Measurements from ENCODE around the gene TRIM34. TPM values are rescaled to one million over a fixed set of nuclear protein-coding genes. Genes with fewer than 3 reads are reported as not detected.
"Not testable (repeated sequence)": the region's sequence is repeated elsewhere in the genome, so short reads cannot be mapped to it uniquely, and the experiment has no call there.

Gene TRIM34, protein sequence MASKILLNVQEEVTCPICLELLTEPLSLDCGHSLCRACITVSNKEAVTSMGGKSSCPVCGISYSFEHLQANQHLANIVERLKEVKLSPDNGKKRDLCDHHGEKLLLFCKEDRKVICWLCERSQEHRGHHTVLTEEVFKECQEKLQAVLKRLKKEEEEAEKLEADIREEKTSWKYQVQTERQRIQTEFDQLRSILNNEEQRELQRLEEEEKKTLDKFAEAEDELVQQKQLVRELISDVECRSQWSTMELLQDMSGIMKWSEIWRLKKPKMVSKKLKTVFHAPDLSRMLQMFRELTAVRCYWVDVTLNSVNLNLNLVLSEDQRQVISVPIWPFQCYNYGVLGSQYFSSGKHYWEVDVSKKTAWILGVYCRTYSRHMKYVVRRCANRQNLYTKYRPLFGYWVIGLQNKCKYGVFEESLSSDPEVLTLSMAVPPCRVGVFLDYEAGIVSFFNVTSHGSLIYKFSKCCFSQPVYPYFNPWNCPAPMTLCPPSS
- 5.3 TPM in 2 replicates for total RNA-seq

DNA sequence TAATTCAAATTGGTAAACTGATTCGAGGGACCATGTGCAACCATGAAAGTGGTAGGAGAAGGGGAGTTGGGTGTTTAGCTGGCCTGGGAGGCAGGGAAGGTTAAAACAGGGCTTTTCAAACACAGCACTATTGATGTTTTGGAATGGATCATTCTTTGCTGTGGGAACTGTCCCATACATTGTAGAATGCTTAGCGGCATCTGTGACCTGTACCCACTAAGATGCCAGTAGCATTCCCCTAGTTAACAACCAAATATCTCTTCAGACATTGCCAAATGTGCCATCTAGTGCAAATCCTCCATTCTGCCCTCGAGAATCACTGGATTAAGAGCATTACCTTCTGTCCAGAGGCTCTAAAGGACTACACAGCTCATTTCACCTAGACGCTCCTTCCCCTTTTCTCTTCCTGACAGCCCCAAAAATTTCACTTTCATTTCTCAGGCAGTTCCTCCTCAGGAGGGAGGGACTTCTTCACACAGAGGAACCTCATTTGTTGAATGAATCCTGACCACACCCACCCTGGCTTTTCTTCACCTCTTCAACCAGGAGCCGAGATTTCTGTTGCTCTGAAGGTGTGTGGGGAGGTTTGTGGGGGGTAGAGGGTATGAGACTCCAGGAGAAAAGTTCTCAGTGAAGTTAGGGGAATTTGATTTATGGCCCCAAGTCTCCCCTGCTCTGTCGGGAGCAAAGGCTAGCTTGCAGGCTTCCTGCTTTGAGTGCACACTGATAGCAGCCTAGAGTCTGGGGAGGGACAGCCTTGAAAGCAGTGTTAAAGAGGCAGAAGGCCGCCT lies at the start of gene TRIM34:
Gene TRIM34, plus strand, starts transcription at position 513 of the 791 bp plus-strand sequence. CDS start 7,331 bp downstream, outside the sequence.
- intact Hi-C loops (cut with micrococcal nuclease): loop anchor here (1.0 kb wide), 1 partner anchor 60 kb away; no protein-coding TSS in a partner anchor
- H3K27me3 Mint-ChIP-seq: no peaks in the 10 kb centered on the region
- DNase-seq: peak; percentile 93
- H3K4me1 Mint-ChIP-seq: peaks cover 39% of the 10 kb centered on the region
- peaks cover 4% of the 10 kb centered on the region for H3K9me3 Mint-ChIP-seq
- peak within 1 kb of the TSS; percentile 90 for H3K27ac Mint-ChIP-seq
- H3K36me3 Mint-ChIP-seq (ENCODE audit: low read depth): peaks cover 9% of the 10 kb centered on the region
- peak within 1 kb of the TSS; percentile 92 for H3K4me3 Mint-ChIP-seq

DNA sequence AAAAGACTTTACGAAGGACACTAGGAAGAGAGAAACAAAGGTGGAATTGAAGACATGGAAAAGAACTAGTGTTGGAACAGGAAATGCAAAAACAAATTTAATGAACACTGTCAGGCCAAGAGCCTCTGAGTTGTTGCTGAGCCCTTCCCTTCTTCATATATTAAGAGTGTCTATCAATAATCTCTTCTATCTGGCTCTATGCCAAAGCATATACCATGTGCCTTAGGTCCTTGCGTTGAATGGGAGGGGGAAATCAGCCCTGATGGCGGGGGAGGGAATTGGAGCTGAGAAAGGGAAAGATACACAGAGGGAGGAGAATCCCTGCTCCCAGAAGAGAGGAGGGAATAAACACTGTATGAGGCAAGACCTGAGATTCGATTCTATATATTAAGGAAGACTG lies 49.6 kb upstream of the TRIM34 start:
- Mint-ChIP-seq H3K4me1 (no peaks in the 10 kb centered on the region), H3K27me3 (no peaks in the 10 kb centered on the region), H3K9me3 (no peaks in the 10 kb centered on the region), H3K4me3 (no peak overlapping the region), H3K36me3 (ENCODE audit: low read depth) (no peaks in the 10 kb centered on the region), H3K27ac (no peak overlapping the region)
- intact Hi-C loops (cut with micrococcal nuclease): no loop called here
- no peak for DNase-seq

DNA sequence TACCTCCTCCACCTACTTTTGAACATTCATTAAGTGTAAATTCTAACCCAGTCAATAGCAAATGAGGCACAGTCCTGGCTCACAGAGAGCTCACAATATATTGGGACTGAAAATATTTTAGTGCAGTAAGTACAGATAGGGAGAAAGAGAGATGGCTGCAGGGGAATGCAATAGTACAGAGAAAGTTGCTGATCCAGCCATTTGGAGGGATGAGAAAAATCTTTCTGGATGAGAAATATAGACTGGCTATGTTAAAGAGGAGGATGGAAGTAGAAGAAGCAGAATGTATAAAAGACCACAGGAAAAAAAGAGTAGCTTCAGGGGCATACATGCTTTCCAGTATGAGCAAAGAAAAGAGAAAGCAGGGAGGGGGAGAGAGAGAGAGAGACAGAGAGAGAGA lies 47.7 kb upstream of the TRIM34 start:
- no peaks in the 10 kb centered on the region for H3K4me1 Mint-ChIP-seq
- no peaks in the 10 kb centered on the region for H3K27me3 Mint-ChIP-seq
- H3K27ac Mint-ChIP-seq: no peak overlapping the region
- intact Hi-C loops (cut with micrococcal nuclease): no loop called here
- DNase-seq: no peak
- no peaks in the 10 kb centered on the region for H3K36me3 Mint-ChIP-seq (ENCODE audit: low read depth)
- no peak overlapping the region for H3K4me3 Mint-ChIP-seq
- H3K9me3 Mint-ChIP-seq: no peaks in the 10 kb centered on the region

DNA sequence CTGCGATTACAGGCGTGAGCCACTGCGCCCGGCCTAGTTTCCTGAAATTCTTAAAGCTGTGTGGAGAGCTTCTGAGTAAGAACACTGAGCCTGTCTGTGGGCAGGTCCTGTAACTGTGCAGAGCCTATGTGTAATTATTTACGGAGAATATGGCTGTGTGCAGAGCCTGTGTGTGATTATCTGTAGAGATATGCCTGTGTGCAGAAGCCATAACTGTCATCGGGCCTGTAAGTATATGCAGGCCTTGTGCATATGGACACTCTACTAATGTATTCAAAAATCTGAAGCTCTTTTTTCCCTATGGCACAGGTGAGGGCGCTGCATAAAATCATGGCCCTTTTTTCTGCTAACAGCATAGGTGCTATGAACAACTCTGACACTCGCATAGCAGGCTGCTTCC lies 44.2 kb upstream of the TRIM34 start, which contains the start of gene OR52B6:
Gene OR52B6, plus strand, starts transcription at position 301 of the 400 bp plus-strand sequence. Its CDS starts 0 bp downstream, at position 301.
- DNase-seq: no peak
- H3K4me1 Mint-ChIP-seq: no peaks in the 10 kb centered on the region
- H3K4me3 Mint-ChIP-seq: no peak within 1 kb of the TSS
- no peaks in the 10 kb centered on the region for H3K27me3 Mint-ChIP-seq
- intact Hi-C loops (cut with micrococcal nuclease): no loop called here
- no peaks in the 10 kb centered on the region for H3K36me3 Mint-ChIP-seq (ENCODE audit: low read depth)
- no peaks in the 10 kb centered on the region for H3K9me3 Mint-ChIP-seq
- no peak within 1 kb of the TSS for H3K27ac Mint-ChIP-seq

DNA sequence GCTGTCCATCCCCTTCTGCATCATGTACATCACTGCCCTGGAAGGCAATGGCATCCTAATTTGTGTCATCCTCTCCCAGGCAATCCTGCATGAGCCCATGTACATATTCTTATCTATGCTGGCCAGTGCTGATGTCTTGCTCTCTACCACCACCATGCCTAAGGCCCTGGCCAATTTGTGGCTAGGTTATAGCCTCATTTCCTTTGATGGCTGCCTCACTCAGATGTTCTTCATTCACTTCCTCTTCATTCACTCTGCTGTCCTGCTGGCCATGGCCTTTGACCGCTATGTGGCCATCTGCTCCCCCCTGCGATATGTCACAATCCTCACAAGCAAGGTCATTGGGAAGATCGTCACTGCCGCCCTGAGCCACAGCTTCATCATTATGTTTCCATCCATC lies 43.8 kb upstream of the TRIM34 start:
- intact Hi-C loops (cut with micrococcal nuclease): no loop called here
- no peak overlapping the region for H3K4me3 Mint-ChIP-seq
- no peak overlapping the region for H3K27ac Mint-ChIP-seq
- no peaks in the 10 kb centered on the region for H3K4me1 Mint-ChIP-seq
- H3K27me3 Mint-ChIP-seq: no peaks in the 10 kb centered on the region
- DNase-seq: no peak
- H3K36me3 Mint-ChIP-seq (ENCODE audit: low read depth): no peaks in the 10 kb centered on the region
- H3K9me3 Mint-ChIP-seq: no peaks in the 10 kb centered on the region

DNA sequence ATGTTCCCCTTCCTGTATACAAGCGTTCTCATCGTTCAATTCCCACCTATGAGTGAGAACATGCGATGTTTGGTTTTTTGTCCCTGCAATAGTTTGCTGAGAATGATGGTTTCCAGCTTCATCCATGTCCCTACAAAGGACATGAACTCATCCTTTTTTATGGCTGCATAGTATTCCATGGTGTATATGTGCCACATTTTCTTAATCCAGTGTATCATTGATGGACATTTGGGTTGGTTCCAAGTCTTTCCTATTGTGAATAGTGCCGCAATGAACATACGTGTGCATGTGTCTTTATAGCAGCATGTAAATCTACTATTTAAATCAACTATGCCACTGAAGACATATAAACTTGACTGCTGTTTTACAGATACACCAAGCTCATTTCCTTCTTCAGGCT lies 40.3 kb upstream of the TRIM34 start:
- H3K4me3 Mint-ChIP-seq; H3K27ac Mint-ChIP-seq; H3K27me3 Mint-ChIP-seq; H3K9me3 Mint-ChIP-seq; DNase-seq; H3K36me3 Mint-ChIP-seq (ENCODE audit: low read depth); intact Hi-C loops (cut with micrococcal nuclease); H3K4me1 Mint-ChIP-seq: not testable (repeated sequence)

DNA sequence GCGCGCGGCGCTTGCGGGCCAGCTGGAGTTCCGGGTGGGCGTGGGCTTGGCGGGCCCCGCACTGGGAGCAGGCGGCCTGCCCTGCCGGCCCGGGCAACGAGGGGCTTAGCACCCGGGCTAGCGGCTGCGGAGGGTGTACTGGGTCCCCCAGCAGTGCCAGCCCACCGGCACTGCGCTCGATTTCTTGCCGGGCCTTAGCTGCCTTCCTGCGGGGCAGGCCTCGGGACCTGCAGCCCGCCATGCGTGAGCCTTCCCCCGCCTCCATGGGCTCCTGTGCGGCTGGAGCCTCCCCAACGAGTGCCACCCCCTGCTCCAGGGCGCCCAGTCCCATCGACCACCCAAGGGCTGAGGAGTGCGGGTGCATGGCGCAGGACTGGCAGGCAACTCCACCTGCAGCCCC lies 34.9 kb upstream of the TRIM34 start:
- H3K36me3 Mint-ChIP-seq (ENCODE audit: low read depth); H3K27ac Mint-ChIP-seq; H3K4me3 Mint-ChIP-seq; H3K9me3 Mint-ChIP-seq; intact Hi-C loops (cut with micrococcal nuclease); H3K4me1 Mint-ChIP-seq; DNase-seq; H3K27me3 Mint-ChIP-seq: not testable (repeated sequence)

DNA sequence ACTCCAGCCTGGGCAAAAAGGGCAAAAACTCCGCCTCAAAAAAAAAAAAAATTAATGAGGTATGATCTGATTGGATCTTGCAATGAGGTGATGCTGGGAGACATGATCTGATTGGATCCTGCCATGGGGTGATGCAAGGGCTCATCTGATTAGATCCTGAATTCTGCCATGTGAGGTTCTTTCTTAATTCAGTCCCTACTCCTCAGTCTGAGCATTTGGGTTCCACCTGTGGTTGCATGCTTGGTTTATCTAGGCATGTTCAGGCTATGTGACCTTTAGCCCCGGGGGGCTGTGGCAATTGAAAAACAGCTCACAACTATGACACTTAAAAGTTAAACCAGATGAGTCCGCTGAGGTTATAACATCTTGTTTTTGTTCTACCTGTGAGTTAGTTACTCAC lies 33.2 kb upstream of the TRIM34 start:
- Mint-ChIP-seq H3K27me3 (no peaks in the 10 kb centered on the region), H3K4me1 (peaks cover 2% of the 10 kb centered on the region), H3K27ac (no peak overlapping the region), H3K9me3 (no peaks in the 10 kb centered on the region), H3K36me3 (ENCODE audit: low read depth) (no peaks in the 10 kb centered on the region), H3K4me3 (no peak overlapping the region)
- no peak for DNase-seq
- intact Hi-C loops (cut with micrococcal nuclease): no loop called here

DNA sequence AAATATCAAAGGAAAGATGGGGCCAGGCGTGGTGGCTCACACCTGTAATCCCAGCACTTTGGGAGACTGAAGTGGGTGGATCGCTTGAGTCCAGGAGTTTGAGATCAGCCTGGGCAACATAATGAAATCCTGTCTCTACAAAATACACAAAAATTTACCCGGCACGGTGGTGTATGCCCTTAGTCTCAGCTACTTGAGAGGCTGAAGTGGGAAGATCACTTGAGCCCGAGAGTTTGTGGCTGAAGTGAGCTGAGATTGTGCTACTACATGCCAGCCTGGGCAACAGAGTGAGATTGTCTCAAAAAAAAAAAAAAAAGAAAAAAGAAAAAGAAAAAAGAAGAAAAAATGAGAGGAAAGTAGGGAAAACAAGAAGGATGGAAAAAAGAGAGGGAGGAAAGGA lies 32.2 kb upstream of the TRIM34 start:
- Mint-ChIP-seq H3K4me3 (no peak overlapping the region), H3K9me3 (no peaks in the 10 kb centered on the region), H3K4me1 (peaks cover 8% of the 10 kb centered on the region), H3K27ac (no peak overlapping the region), H3K27me3 (peaks cover 2% of the 10 kb centered on the region), H3K36me3 (ENCODE audit: low read depth) (no peaks in the 10 kb centered on the region)
- intact Hi-C loops (cut with micrococcal nuclease): no loop called here
- DNase-seq: no peak

DNA sequence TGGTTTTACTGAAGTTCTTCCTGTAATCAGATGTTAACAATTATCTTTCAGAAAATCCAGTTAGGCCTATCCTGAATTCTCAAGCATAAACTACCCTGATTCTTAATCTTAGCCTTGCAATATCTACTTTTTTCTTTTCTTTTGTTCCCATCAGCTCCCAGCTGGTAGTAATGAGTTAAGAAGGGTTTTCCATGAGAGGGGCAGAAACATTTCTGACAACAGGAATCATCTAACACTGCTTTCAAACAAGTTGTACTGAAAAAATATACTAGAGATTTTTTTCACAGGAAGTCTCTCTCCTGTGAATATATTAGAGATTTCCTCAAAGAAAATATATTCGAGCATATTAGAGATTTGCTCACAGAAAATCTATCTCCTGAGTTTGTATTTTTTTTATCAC lies 31.7 kb upstream of the TRIM34 start:
- Mint-ChIP-seq H3K4me3 (no peak overlapping the region), H3K36me3 (ENCODE audit: low read depth) (no peaks in the 10 kb centered on the region), H3K27ac (no peak overlapping the region), H3K9me3 (no peaks in the 10 kb centered on the region), H3K27me3 (peaks cover 6% of the 10 kb centered on the region), H3K4me1 (peaks cover 8% of the 10 kb centered on the region)
- intact Hi-C loops (cut with micrococcal nuclease): no loop called here
- DNase-seq: no peak

DNA sequence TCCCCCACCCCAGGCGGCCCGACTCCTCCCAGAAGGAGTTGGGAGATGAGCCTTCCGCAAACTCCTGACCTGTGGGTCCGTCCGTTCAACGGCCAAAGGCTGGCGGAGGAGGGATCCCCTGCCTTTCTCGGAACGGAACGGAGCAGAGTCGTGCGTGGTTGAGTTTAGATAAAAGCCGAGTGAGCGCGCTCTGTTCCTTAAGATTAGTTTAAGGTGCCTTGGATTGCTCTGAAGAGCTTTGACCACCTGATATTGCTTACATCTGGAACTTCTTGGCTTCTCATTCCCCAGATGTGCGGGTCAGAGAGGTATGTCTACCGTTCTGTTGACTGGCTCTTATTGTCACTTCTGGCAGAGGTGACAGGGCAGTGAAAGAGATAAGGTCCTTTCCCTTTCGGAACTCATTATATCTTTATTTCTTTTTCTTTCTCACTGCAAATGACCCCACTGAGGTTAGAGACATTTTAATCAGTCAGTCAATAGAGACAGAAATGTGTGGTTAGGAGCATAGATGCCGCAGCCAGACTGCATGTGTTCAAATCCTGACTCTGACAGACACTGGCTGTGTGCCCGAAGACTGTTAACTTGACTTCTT lies 28.1 kb upstream of the TRIM34 start, which contains the start of gene TRIM6:
Gene TRIM6, plus strand, starts transcription at position 31 of the 595 bp plus-strand sequence. Its CDS starts 261 bp downstream, at position 292.
- peak; percentile 60 for DNase-seq
- intact Hi-C loops (cut with micrococcal nuclease): no loop called here
- Mint-ChIP-seq H3K4me3 (peak within 1 kb of the TSS; percentile 77), H3K4me1 (peaks cover 10% of the 10 kb centered on the region), H3K9me3 (no peaks in the 10 kb centered on the region), H3K36me3 (ENCODE audit: low read depth) (no peaks in the 10 kb centered on the region), H3K27ac (no peak within 1 kb of the TSS), H3K27me3 (peaks cover 6% of the 10 kb centered on the region)

DNA sequence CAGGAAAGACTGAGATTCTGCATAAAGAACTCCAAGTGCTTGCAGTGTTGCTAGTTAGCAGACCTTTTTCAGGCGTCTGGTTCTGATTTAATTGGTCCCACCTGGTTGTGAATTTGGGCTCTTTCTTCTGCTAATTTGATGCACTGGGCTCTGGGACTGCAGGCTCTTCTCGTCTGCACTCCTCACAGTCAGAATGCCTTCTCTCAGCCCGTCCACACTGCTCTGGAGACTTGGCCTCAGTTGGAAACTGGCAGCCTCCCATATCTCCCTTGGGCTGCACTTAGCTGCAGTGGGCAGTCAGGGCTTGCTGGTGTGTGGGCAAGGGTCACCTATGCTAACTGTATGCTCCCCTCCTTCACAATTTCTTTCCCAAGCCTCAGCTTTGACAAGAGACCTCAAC lies 26.8 kb upstream of the TRIM34 start:
- no peak for DNase-seq
- Mint-ChIP-seq H3K4me3 (no peak overlapping the region), H3K36me3 (ENCODE audit: low read depth) (no peaks in the 10 kb centered on the region), H3K27ac (no peak overlapping the region), H3K27me3 (peaks cover 6% of the 10 kb centered on the region), H3K9me3 (no peaks in the 10 kb centered on the region), H3K4me1 (peaks cover 10% of the 10 kb centered on the region)
- intact Hi-C loops (cut with micrococcal nuclease): no loop called here

DNA sequence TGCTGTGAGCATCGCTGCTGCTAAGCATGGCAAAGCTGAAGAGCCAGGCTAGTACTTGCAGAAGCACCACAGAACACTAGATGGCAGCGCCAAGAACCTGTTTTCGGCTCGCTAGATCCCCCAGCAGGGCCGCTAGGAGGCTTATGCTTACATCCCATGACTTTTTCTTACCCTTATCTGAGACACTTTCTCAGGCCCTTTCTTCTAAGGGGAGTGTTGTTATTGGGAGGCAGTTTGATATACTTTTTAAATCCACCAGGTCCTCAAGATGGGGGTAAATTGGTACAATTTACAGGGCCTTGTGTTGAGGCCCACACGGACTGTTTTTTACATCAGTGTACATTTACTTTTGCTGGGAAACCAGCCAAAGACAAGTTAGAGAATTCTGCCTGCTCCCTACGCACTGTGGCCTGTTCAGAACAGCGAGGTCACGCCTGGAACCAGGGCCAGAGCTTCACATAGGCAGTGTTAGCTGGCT lies 24.4 kb upstream of the TRIM34 start:
- H3K36me3 Mint-ChIP-seq (ENCODE audit: low read depth): no peaks in the 10 kb centered on the region
- no peak overlapping the region for H3K27ac Mint-ChIP-seq
- no peaks in the 10 kb centered on the region for H3K9me3 Mint-ChIP-seq
- peak; percentile 86 for DNase-seq
- H3K27me3 Mint-ChIP-seq: peaks cover 6% of the 10 kb centered on the region
- intact Hi-C loops (cut with micrococcal nuclease): loop anchor here (1.0 kb wide), 2 partner anchors 112 to 208 kb away; partner anchors contain the start of gene OR52N2
- H3K4me3 Mint-ChIP-seq: no peak overlapping the region
- H3K4me1 Mint-ChIP-seq: peaks cover 10% of the 10 kb centered on the region

Data from activated CD4-positive, alpha-beta T cell treated with anti-CD3 and anti-CD28 coated beads, Interleukin-2, amount 10 ng/mL, durations not matched to agents 24 days and 14 days (primary cell).